GM12873 (cell line): Measurements from ENCODE around the gene MME.

ENCODE experiments used
- CTCF ChIP-seq: IDR thresholded peaks from 2 replicates; pipeline ENCODE4 v1.5.1; 2012; ENCODE audit warnings: low read depth, mild to moderate bottlenecking, moderate library complexity, low read length, control low read depth; ENCODE audit not compliant: insufficient read depth; ENCODE audit errors: missing control alignments

The MME gene

GRCh38 chr3:155149494-155149893 lies 69.4 kb downstream of the MME start:
- no peak for TF ChIP-seq CTCF

- no peak for TF ChIP-seq CTCF
These were observed 73.4 kb downstream of the MME start for GRCh38 chr3:155153242-155154186.

- TF ChIP-seq CTCF = no peak
These were observed 74.1 kb downstream of the MME start for GRCh38 chr3:155154255-155154654.

GRCh38 chr3:155158346-155159037 lies 78.4 kb downstream of the MME start:
- no peak for TF ChIP-seq CTCF

- no peak for TF ChIP-seq CTCF
These were observed 79.2 kb downstream of the MME start for GRCh38 chr3:155159301-155159700.

GRCh38 chr3:155161640-155162292 lies 81.6 kb downstream of the MME start:
- TF ChIP-seq CTCF = no peak

GRCh38 chr3:155164306-155164705 lies 84.2 kb downstream of the MME start:
- no peak for TF ChIP-seq CTCF
